HL-60 (cell line): Measurements from ENCODE around the gene GPR78.

Experiments
- DNase-seq, 2 experiments: peaks; one replicate each; pipeline ENCODE4 v3.0.0-alpha.2; 2010 to 2020; ENCODE audit warnings: low read depth in 1 of 2, low spot score in 1 of 2
- H3K27ac ChIP-seq: fragments of 250-450 bp; sonication (Bioruptor Pico); replicated peaks from 2 replicates; pipeline ENCODE4 v1.5.1; 2020; ENCODE audit warnings: mild to moderate bottlenecking, moderate library complexity
- H3K27me3 ChIP-seq: fragments of 250-450 bp; sonication (Bioruptor Pico); 2 replicates; pipeline ENCODE4 v1.5.1; 2021; ENCODE audit warnings: mild to moderate bottlenecking, moderate library complexity; ENCODE audit not compliant: insufficient read depth, poor library complexity, severe bottlenecking
- H3K4me3 ChIP-seq: replicated peaks from 2 replicates; pipeline ENCODE4 v1.5.1; 2011; ENCODE audit warnings: mild to moderate bottlenecking, control low read depth, low read length; ENCODE audit not compliant: insufficient read depth
- GABPA ChIP-seq: IDR thresholded peaks from 2 replicates; pipeline ENCODE4 v1.6.1; 2012; ENCODE audit warnings: low read depth
- POLR2AphosphoS5 ChIP-seq: IDR thresholded peaks from 2 replicates; pipeline ENCODE4 v1.6.1; 2012; ENCODE audit warnings: low read depth
- SPI1 ChIP-seq: IDR thresholded peaks from 2 replicates; pipeline ENCODE4 v1.6.1; 2012; ENCODE audit warnings: low read depth, mild to moderate bottlenecking, borderline replicate concordance
- TF ChIP-seq, protein P1 (sequence below): IDR thresholded peaks from one replicate; pipeline ENCODE4 v1.5.1; 2011; ENCODE audit warnings: low read length, control low read depth, inconsistent platforms; ENCODE audit not compliant: insufficient read depth
- TF ChIP-seq, protein P2 (sequence below): IDR thresholded peaks from 2 replicates; pipeline ENCODE4 v1.6.1; 2012; ENCODE audit warnings: low read depth; ENCODE audit not compliant: insufficient replicate concordance

The GPR78 gene

DNA sequence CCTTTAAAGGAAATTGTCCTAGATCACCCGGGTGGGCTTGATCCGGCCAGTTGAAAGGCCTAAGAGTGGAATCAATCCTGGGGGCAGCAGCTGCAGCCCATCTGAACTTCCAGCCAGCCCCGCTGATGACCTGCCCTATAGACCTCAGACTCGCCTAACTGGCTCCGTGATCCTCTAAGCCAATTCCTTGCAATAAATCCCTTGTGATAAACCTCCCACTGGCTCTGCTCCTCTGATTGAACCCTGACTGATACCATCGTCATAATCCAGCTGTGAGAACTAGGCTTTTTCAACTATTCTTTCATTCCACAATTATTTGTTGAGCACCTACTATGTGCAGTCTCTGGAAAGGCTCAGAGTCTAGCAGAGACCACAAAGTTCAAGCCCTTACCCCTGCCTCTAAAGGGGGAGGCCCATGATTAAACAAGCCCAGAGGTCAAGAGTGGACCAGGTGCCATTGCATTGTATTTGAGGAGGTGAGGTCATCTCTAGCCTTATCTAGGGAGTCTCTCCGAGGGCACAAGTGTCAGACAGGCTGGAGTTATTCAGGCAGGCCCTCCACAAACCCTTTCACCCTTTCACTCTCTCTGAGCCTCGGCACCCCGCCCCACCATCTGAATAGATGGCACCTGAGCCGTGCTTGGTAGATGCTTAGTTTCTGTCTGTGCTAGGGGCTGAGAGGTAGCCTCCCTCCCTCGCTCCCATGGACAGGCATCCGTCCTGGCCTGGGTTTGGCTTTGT lies 20.5 kb upstream of the GPR78 start:
- H3K27me3 ChIP-seq = no peaks in the 10 kb centered on the region
- no peak overlapping the region for H3K4me3 ChIP-seq
- DNase-seq = no peak
- TF ChIP-seq, protein P1, sequence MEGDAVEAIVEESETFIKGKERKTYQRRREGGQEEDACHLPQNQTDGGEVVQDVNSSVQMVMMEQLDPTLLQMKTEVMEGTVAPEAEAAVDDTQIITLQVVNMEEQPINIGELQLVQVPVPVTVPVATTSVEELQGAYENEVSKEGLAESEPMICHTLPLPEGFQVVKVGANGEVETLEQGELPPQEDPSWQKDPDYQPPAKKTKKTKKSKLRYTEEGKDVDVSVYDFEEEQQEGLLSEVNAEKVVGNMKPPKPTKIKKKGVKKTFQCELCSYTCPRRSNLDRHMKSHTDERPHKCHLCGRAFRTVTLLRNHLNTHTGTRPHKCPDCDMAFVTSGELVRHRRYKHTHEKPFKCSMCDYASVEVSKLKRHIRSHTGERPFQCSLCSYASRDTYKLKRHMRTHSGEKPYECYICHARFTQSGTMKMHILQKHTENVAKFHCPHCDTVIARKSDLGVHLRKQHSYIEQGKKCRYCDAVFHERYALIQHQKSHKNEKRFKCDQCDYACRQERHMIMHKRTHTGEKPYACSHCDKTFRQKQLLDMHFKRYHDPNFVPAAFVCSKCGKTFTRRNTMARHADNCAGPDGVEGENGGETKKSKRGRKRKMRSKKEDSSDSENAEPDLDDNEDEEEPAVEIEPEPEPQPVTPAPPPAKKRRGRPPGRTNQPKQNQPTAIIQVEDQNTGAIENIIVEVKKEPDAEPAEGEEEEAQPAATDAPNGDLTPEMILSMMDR = no peak
- TF ChIP-seq POLR2AphosphoS5 (no peak), SPI1 (no peak), GABPA (no peak)
- TF ChIP-seq, protein P2, sequence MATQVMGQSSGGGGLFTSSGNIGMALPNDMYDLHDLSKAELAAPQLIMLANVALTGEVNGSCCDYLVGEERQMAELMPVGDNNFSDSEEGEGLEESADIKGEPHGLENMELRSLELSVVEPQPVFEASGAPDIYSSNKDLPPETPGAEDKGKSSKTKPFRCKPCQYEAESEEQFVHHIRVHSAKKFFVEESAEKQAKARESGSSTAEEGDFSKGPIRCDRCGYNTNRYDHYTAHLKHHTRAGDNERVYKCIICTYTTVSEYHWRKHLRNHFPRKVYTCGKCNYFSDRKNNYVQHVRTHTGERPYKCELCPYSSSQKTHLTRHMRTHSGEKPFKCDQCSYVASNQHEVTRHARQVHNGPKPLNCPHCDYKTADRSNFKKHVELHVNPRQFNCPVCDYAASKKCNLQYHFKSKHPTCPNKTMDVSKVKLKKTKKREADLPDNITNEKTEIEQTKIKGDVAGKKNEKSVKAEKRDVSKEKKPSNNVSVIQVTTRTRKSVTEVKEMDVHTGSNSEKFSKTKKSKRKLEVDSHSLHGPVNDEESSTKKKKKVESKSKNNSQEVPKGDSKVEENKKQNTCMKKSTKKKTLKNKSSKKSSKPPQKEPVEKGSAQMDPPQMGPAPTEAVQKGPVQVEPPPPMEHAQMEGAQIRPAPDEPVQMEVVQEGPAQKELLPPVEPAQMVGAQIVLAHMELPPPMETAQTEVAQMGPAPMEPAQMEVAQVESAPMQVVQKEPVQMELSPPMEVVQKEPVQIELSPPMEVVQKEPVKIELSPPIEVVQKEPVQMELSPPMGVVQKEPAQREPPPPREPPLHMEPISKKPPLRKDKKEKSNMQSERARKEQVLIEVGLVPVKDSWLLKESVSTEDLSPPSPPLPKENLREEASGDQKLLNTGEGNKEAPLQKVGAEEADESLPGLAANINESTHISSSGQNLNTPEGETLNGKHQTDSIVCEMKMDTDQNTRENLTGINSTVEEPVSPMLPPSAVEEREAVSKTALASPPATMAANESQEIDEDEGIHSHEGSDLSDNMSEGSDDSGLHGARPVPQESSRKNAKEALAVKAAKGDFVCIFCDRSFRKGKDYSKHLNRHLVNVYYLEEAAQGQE = no peak
- no peak overlapping the region for H3K27ac ChIP-seq

DNA sequence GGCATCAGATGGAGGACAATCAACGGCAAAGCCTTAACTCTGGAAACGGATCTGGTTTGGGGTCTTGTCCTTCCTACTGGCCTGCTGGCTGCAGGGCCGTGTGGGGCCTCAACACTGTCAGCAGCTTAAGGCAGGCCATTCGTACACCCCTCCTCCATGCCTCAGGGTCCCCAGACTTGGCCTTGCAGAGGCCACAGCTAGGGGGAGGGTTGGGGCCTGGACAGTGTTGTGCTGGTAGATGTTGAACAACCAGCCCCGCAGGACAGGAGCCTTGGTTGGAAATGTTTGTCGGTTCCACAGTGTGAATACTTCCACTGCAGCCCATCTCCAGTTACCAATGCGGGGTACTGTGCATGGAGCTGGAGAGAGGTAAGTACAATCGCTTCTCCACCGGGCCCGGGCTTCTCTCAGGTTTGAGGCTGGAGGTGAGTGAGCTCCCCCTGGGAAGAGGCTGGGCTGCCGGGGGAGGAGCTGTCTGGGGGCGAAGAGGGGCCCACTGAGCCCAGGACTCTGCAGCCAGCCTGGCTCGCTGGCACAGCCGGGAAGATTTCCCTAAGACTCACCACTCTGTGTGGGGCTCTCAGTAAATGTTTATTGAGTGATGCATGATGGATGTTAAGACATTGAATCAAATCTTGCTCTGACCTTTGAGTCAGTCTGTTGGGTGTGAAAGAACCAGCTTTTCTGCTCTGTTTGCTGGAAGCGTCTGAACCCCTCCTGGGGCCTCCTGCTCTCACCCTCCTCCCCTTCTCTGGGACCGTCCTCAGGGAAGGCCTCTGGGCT lies 19.7 kb upstream of the GPR78 start:
- no peak overlapping the region for H3K27ac ChIP-seq
- no peak for DNase-seq
- no peaks in the 10 kb centered on the region for H3K27me3 ChIP-seq
- H3K4me3 ChIP-seq = no peak overlapping the region
- TF ChIP-seq, protein P2 = no peak
- no peak for TF ChIP-seq POLR2AphosphoS5
- no peak for TF ChIP-seq SPI1
- no peak for TF ChIP-seq GABPA
- TF ChIP-seq, protein P1 = no peak

DNA sequence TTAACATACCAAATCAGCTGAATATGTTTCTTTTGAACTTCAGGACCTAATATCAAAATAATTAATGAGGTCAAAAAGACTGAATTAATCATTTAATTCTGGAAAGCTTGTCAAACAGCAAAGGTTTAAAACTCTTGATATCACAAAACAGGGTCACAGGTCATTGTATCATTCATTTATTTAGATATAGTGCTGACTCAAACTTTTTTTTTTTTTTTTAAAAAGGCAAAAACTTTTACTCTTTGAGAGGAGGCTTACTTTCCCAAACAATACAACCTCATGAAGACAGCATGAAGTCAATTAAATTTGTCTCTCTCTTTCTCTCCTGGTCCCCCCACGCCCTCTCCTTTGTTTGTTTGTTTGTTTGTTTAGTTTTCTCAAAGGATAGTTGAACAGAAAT lies 15.6 kb upstream of the GPR78 start:
- TF ChIP-seq, protein P2 = no peak
- no peak for TF ChIP-seq SPI1
- TF ChIP-seq, protein P1 = no peak
- no peaks in the 10 kb centered on the region for H3K27me3 ChIP-seq
- no peak for DNase-seq
- no peak overlapping the region for H3K4me3 ChIP-seq
- no peak overlapping the region for H3K27ac ChIP-seq
